Central memory CD4-positive, alpha-beta T cell (primary cell): ENCODE results near the gene TLE7.

Source experiments
- DNase-seq: peaks from one replicate; pipeline ENCODE4 v3.0.0; 2022
- total RNA-seq, 3 experiments: gene quantifications; one replicate each; lab custom pipeline; 2026; lab: John Stamatoyannopoulos, UW

TLE7 gene
- 0 reads per million in 3 experiments for total RNA-seq

DNA sequence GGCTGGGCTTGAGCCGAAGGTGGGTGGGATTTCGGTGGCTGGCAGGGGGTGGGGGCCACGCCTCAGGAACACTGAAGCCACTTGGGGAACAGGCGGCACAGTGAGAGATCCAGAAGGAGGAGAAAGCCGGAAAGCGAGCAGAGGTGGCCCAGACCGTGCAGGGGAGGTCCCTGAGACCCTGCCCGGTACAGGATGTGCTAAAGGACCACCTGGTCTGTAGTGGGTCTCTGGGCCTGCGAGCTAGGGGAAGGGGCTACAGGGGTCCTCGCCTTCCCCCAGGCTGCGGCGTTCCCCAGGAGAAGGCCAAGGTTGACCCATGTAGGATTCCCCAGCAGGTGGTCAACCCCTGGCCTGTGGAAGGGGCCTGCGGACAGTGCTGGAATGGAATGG, at the start of gene TLE7:
Gene TLE7 (minus strand): TSS at position 4 of the 390 bp plus-strand sequence. CDS start 8,730 bp downstream, outside the sequence.
- DNase-seq = no peak

DNA sequence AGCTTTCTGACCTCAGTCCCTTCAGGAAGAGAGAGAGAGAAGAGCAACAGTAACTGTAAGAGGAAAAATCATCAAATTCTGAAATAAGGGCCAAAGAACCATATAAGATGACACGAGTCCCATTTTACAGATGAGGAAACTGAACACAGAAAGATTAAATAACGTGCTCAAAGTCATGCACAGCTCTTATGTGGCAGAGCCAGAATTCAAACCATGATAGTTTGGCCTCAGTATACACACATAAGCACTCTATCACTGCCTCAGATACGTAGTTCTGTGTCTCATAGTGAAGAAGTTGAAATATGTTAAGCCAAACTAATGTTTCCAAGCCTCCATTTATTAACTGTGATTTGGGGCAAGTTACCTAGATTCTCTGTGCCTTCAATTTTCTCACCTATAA, 49.2 kb upstream of the TLE7 start:
- no peak for DNase-seq

DNA sequence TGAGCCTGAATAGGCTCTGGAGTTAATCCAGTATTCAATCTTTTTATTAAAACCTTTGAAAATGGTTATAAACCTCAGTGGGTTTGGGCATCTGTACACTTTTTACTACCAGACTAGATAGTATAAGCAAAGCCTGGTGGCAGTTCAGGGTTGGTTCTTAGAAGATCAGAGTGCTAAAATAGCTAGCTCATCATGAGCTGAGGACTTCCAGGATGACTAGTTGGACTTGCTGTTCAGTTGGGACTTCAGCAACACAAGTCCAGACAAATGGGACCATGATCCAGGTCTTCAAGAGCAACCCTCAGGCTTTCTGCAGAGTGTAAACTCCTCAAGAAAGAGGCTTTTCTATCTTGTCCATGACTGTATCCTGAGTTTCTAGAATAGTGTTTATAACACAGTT, 48.5 kb upstream of the TLE7 start:
- DNase-seq = no peak

DNA sequence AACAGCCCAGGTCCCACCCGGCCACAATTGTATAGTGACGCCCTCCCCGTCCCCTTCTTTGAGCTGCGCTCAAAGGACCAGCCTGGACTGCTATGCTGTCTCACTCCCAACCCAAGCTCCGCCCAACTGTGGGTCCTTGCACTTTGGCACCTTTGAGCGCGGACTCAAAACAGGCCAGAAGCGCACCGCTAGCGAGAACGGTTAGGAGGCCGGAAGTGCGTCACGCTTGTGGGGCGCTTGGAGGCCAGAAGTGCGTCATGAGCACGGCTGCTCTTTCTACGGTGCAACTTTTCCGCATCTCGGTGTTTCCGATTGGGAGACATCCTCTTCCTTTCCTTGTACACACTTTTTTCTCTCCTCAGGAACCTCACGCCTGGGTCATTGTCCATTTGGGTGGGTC, 47.3 kb upstream of the TLE7 start, which contains the start of gene ZNF19:
Gene ZNF19 (minus strand): TSS at position 203 of the 400 bp plus-strand sequence. CDS start 7,210 bp downstream, outside the sequence.
- no peak for DNase-seq

DNA sequence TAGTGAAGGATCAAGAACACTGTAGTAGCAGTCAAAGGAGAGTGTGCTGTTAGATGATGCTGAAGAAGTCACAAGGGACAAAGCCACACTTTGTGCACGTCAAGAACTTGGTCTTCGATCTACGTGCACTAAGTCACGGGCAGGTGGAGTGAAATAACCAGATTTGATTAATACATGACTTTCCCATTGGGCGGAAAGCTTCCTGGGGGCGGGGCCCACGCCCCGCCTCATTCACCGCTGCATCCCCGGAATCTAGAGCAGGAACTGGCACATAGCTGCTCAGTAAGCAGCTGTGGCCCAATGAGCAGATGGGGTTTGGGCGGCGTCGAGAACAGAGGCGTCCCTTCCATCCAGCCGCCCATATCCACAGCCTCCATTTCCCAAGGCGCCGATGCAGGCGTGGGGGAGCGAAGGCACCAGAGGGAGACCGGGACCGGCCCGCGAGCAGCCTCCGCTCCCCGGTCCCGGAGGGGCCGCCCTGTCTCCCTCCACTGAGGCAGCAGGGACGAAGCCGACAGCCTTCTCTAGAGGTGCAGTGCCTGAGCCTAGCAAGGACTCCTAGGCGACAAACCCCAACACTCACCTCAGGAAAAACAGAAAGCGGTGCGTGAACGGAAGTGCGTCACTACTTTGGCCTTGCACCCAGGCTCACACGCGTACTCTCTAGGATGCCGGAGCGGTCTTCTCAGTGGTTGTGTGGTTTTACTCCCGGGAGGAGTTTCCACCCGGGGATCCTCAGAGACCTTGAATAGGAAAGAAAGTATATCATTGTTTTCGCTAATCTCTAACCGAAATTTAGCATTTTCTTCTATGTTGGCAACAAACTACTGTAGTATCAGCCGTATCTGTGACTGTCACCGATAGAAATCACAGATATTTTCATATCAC, 42.4 kb upstream of the TLE7 start:
- peak; percentile 85 for DNase-seq

DNA sequence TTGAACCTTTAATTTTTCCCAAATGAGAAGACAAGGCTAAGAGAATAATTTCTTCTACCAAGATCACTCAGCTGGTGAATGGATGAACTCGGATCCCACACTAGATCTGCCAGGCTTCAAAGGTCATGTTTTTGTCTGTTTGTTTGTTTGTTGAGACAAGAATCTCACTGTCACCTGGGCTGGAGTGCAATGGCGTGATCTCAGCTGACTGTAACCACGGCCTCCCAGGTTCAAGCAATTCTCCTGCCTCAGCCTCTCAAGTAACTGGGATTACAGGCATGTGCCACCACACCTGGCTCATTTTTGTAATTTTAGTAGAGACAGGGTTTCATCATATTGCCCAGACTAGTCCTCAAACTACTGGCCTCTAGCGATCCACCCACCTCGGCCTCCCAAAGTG, 40.7 kb upstream of the TLE7 start:
- DNase-seq = no peak

DNA sequence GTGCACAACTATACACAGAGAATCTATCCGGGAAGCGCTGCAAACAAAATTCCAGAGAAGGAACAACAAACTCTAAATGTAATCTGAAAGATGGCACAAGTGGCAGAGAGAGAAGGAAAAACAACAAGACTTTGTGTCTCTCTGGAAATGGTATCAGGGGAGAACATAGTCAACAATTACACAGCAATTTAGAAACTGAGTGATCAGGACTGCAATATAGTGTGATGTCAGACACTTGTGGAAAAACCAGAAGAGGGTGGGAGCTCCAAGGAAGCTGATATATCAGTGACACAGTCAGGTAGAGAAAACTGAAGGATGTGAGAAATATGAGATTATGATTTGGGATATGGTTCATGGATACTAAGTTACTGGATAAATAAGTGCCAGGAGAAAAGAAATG, 39.1 kb upstream of the TLE7 start:
- DNase-seq = no peak

DNA sequence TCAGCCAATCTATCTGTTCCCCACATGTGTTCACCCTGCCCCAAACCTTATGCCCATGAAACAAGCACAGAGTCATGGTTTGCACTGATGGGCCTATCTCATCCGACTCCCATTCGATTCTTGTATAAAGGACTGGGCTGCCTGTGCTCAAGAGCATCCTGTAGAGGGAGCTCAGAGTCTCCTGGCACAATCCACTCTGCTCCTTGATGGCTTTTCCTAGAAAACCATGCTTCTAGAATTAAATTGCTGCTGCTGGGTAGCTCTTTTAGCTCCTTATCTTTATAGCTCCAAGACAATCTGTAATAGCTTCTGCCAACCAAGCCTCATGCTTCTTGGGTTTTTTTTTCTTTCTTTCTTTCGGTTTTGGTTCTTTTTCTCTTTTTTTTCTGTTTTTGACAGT, 37.6 kb upstream of the TLE7 start:
- no peak for DNase-seq

DNA sequence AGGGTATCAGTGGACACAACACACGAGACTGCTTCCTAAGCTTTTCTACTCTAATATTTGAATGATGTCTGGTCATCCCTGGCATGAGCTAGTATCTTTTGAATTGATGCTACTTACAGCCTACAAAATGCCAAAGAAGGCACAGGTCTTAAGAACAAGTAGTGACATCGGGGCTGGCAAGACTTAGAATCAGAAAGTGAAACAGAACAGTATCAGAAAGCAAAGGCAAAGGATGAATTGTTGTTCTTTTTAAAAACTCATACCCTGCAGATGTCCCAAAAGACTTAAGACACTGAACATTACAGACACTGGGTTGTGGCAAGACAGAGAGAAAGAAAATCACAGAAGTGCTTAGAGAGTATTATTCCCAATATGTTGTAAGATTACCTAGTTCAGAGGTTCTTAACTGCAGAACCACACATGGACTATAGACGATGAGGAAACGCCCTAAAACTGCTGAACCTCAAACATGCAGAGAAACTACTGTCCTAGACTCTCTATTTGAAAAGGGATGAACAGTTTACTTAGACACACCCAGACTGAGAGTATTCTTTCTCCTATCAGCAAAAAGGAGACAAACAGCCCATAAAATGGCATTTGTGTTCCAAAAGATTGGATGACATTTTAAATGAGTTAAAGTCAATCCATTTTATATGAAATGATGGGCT, 34.7 kb upstream of the TLE7 start:
- DNase-seq = no peak

DNA sequence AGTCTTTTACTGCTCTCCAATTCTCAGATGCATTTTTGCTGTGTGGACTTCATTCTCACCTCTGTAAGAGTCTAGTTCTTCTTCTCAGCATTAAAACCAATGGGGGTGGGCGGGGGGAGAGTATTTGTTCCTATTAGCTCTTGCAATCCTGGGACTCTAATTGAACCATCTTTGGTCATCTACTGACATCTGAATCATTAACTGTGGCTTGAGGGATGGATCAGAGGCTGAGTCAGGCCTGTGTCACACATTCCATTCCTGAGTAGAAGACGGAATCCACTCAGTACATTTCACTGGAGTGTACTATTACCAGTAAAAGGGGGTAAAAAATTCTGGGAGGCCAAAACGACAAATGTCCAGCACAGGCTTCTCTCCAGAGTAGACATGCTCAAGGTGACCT, 33.0 kb upstream of the TLE7 start:
- no peak for DNase-seq

DNA sequence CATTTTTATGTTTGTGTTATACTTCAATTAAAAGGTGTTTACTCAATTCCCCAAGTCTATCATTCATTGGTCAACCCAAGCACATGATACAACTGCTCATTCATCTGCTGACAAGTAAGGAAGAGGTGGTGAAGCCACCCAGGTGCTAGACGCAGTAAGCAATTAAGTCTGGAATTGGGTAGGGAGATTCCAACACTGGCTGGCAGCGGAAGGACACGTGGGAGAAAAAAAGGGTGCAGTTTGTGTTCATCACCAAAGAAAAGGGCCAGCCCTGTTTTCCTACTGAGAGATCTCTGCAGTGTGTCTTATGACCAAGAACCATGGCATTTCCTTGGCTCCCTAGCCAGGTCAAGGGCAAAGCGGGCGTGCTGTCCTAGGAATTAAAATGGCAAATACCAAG, 32.0 kb upstream of the TLE7 start:
- no peak for DNase-seq

DNA sequence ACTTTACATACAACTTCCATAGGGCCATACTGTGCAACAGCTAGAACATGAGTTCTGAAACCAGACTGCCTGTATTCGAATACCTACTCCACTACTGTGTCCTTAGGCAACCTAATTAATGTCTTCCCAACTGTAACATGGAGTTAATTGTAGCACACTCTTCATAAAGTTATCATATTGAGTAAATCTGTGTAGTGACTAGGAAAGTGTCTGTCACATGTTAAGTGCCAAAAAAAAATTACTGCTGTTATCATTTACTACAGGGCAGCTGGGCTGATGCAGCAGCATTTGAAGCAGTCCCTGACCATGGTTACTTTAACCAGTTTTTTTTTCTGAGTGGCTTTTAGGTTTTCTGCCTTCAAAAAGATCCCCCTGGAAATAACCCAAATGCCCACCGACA, 31.1 kb upstream of the TLE7 start:
- DNase-seq = no peak

DNA sequence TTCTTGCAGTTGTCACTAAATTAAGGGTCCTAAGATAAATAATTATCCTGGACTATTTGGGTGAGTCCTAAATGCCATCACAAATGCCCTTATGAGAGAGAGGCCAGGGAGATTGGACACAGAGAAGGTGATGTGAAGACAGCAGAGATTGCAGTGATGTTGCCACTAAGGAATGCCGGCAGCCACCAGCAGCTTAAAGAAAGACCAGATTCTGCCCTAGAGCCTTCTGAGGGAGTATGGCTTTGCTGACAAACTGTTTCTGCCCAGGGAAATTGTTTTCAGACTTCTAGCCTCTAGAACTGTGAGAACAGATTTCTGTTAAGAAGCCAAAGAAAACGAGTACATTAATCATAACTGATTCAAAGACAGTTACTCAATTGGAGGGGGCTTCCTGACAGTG, 30.2 kb upstream of the TLE7 start:
- DNase-seq = no peak

DNA sequence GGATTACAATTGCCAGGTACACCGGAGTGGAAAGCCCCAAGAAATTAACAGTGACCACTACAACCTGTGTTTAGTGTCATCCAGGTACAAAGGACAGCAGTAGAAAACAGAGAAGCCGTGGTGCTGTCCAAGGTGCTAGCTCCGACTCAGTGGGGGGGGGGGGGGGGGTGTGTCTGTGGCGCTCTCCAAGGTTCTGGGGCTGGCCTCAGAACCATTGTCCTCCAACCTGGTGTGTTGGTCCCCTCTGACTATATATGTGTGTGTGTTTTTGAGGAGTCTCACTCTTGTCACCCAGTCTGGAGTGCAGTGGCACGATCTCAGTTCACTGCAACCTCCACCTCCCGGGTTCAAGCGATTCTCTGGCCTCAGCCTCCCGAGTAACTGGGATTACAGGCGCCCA, 26.0 kb upstream of the TLE7 start:
- peak; percentile 25 for DNase-seq

DNA sequence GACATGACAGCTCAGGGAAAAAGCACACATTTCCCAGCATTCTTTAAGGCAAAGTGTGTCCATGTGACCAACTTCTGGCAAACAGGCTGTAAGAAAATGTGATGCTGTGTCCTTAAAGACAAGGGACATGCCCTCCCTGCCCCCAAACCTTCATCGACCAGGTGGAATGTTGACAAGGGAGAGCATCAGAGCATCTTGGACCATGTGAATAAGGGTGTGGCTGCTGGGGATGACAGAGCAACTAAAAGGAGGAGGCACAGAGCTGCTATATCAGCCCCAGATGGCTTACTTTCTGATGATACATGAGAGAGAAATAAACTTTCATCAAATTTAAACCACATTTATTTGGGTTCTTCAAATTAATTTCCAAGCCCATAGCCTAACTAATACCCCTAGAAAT, 22.4 kb upstream of the TLE7 start:
- no peak for DNase-seq

DNA sequence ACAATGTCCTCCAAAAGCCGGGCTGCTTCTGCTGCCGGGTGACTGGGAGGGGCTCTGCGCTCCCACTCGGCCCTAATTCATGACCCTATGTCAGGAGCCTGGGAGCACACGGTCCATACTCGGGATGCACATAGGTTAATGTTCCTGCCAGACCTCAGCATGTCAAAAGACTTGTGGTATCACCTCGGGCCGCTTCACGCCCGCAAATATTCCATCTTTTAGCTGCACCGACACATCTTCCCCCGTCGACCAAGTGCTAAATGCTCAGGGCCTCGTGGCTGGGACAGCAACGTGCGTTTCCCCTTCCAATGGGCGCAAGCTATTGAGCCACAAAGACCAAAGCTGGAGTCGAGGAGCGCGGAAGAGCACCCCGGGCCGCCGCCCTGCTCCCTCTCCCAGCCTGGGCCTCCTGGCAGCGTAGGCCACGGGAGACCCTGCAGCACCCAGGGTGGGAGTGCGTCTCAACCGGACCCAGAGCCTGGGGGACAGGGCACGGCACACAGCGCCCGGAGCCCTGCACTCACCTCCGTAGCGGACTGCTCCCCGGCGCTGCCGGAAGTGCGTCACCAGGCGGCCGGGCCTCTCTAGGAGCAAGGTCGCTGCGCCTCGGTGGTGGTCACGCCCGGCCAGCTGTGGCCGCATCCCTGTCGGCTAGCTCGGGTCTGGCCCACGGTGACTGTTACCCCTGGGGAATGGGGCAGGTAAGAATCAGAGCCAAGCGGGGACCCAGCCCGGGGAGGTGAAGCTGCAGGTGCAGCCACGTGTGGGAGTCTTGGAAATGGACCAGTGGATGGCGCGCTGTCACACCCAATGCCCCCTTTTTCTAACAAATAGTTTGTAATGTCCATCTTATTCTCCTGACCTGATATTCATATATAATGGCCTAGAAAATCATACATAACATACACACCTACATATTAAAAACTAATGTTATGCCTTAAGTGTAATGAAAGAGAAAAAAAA, 20.1 kb upstream of the TLE7 start, which contains the start of gene ZNF23:
Gene ZNF23 (minus strand): TSS at position 562 of the 963 bp plus-strand sequence. CDS start 5,451 bp downstream, outside the sequence.
- DNase-seq = peak; percentile 66

DNA sequence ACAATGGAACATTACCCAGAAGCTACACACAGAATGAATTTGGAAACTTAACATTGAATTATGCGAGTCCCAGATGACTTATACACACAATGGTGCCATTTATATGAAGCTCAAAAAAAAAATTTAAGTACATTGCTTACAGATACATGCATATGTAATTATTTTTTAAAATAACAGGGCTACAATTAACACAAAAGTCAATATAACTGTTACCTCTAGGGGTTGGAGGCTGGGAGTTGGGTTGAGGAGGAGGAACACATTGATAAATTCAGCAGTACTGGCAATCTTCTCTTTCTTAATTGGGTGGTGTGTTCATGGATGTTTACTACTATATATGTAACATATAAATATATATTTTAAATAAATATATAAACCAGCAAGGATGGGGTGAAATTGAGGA, 19.1 kb upstream of the TLE7 start:
- DNase-seq = no peak

DNA sequence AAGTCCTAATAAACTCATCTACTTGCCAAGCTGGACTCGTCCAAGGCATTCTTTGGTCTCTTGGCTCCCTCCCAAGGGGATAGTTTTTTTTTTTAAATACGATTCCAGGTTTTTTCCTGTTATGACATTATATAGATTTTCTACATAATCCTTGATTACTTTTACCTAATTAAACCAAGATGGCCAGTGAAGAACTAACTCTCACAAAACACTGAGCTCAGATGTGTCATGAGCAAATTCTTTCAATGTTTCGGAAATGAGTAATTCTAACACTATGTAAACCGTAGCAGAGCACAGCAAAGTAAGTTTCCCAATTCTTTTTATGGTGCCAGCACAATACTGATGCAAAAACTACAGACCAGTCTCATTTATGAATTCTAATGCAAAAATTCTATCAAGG, 18.4 kb upstream of the TLE7 start:
- DNase-seq = no peak

DNA sequence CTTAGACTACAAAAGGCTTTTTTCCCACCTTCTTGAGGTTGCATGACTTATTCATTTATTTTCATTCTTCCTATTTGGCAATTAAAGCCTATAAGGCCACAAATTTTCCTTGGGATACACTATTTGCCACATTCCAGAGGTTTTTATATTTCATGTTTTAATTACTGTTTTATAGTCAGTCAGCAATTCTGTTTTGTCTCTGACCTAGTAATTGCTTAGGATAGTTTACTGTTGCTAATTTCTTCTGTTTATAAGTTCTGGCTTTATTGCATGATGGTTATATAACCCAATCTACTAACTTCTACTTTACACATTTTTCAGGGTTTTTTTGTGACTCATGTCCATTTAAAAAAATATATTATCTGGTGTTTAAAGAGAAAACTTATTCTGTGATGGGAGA, 17.7 kb upstream of the TLE7 start:
- DNase-seq = no peak

DNA sequence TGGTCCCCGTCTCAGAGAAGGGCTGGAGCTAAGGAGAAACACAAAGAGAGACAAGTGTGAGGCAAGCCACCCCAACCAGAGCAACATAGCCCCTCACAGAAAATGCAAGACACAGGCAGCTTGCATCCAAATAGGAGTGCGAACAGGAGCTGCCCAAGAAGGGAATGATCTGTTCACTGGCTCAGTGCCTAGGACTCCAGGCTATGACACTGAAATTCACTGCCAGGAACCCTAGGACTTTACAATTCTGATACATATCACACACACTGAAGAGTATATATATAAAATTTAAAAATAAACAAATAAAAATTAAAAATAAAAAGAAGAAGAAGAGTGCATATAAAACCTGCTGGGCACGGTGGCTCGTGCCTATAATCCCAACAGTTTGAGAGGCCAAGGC, 14.9 kb upstream of the TLE7 start:
- no peak for DNase-seq

DNA sequence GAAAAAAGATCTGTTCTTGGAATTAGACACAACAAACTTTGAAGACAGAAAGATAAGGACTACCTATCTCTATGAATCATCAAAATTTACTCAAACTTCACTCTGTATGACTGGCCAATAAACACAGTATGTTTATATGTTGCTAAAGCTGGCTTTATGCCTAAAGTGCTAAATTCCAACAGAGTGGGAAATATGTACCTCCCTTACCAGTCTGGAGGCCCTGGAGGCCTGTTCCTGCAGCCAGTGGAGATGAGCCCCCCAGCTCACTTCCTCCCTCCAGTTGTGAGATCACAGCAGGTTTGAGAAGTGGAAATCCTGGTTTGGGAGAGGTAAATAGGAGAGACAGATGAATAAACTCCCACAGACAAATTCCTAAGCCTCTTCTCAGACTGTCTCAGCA, 11.2 kb upstream of the TLE7 start:
- DNase-seq = no peak

DNA sequence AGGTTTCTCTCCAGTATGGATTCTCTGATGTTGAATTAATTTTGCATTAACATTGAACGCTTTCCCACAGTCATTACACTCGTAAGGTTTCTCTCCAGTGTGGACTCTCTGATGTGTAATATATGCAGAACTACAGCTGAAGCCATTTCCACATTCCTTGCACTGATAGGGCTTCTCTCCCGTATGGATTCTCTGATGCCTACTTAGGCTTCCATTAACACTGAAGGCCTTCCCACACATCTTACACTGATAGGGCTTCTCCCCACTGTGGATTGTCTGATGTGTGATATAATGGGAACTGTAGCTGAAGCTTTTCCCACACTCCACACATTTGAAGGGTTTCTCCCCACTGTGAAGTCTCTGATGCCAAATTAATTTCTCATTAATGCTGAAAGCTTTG, 7.2 kb upstream of the TLE7 start:
- DNase-seq = no peak
